ENCODE data around the gene HP1BP3. TPM values are rescaled to one million over a fixed set of nuclear protein-coding genes. Genes with fewer than 3 reads are reported as not detected.

The HP1BP3 gene
- total RNA-seq, 2 donors from 2014 or later, result 90.8 to 201 TPM

- Histone ChIP-seq H3K9me3 (no peaks in the 10 kb centered on the region), H3K27ac (no peak overlapping the region), H3K36me3 (replicated peaks in 1 of 2; ENCODE audit: insufficient read depth in 1 of 2, low read depth in 2 of 2) (no peaks in the 10 kb centered on the region), H3K27me3 (peaks cover 0 to 3% of the 10 kb centered on the region in 2 donors), H3K4me3 (peak overlapping the region; percentile 18 to 25), H3K4me1 (peaks cover 24% of the 10 kb centered on the region)
- ATAC-seq, result peak; percentile 52
- no peak for TF ChIP-seq POLR2A (IDR thresholded peaks at IDR 0.05)
- TF ChIP-seq CTCF (IDR thresholded peaks at IDR 0.05), result no peak
- peak; percentile 33 to 65 (median 43) for DNase-seq
- intact Hi-C loops (cut with DNase I), result no loop called here
- 0 to 1% methylated on average over 3 to 35 of the region's 55 CpGs for WGBS, 2 donors
Observed at GRCh38 chr1:20732071-20732587, 55.0 kb downstream of the HP1BP3 start.

DNA sequence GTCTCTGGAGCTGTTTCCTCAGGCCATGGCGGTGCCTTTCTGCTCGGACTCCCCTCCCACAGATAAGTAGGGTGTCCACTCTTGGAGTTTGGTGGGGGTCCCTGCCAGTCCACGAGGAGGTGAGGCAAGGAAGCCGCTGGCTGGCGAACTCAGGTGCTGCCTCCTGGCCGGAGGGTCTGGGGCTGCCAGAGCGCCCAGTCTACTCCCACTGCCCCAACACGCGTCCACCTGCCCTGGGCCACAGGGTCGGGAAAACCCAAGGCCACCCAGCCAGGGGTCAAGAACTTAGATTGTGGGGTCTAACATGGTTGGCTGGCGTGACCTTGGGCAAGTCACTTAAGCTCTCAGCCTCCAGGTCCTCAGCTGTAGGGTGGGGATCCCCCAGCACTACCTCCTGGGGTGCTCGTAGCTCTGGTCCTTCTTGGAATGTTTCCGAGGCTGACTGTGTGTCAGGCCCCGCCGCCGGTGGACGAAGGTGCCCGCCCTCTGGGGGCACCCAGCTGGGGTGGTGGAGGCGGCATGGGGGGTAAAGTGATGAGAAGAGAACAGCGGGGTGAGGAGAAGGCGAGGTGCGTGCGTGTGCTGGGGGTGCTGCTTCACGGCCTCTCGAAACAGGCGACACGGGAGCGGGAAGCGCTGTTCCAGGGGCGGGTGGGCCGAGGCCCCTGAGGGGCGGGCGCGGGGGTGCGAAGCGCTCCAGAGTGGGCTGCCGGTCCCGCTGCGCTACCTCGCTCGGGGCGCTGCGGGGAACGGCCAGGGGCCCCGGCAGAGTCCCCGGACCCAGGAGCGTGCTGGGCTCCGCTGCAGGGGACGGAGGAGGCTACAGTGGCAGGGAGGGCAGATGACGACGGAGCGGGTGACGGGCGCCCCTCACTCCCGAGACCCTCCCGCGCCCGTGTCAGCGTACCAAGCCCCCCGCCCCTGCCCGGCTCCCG is 55.8 kb downstream of the HP1BP3 start:
- no peak for DNase-seq
- Histone ChIP-seq H3K4me1 (peaks cover 24% of the 10 kb centered on the region), H3K9me3 (no peaks in the 10 kb centered on the region), H3K4me3 (no peak overlapping the region), H3K36me3 (replicated peaks in 1 of 2; ENCODE audit: insufficient read depth in 1 of 2, low read depth in 2 of 2) (no peaks in the 10 kb centered on the region), H3K27me3 (peaks cover 0 to 3% of the 10 kb centered on the region in 2 donors), H3K27ac (no peak overlapping the region)
- WGBS, 2 donors, result 12 to 15% methylated on average over 19 to 57 of the region's 62 CpGs
- no peak for TF ChIP-seq CTCF (IDR thresholded peaks at IDR 0.05)
- no peak for TF ChIP-seq POLR2A (IDR thresholded peaks at IDR 0.05)
- no peak for ATAC-seq
- intact Hi-C loops (cut with DNase I), result no loop called here

DNA sequence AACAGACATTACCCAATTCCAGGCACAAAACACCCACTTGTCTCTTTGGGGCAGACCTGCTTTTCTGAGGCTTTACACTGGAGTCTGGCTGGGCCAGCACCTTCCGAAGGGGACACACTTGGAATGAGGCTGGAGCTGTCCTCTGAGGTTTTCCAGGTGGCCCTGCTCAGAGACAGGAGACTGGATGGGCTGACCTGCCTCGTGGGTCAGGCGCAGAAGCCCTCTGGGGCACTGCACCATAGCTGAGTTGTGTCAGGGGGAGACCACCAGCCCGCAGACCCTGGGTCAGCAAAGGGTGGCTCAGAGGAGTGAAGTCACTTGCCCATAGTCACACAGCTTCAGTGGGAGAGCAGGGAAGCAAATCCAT is 56.4 kb downstream of the HP1BP3 start:
- Histone ChIP-seq H3K9me3 (no peaks in the 10 kb centered on the region), H3K27ac (no peak overlapping the region), H3K4me3 (no peak overlapping the region), H3K4me1 (peaks cover 24% of the 10 kb centered on the region), H3K36me3 (replicated peaks in 1 of 2; ENCODE audit: insufficient read depth in 1 of 2, low read depth in 2 of 2) (no peaks in the 10 kb centered on the region), H3K27me3 (peaks cover 0 to 3% of the 10 kb centered on the region in 2 donors)
- TF ChIP-seq CTCF (IDR thresholded peaks at IDR 0.05) (no peak), POLR2A (IDR thresholded peaks at IDR 0.05) (no peak)
- ATAC-seq (no peak), DNase-seq (no peak)
- intact Hi-C loops (cut with DNase I), result no loop called here
- 20 to 44% methylated on average over 1 to 4 of the region's 4 CpGs for WGBS, 2 donors

GRCh38 chr1:20729990-20730689 is 57.0 kb downstream of the HP1BP3 start:
- TF ChIP-seq CTCF (IDR thresholded peaks at IDR 0.05) (no peak), POLR2A (IDR thresholded peaks at IDR 0.05) (no peak)
- intact Hi-C loops (cut with DNase I), result no loop called here
- H3K4me1 ChIP-seq, result peaks cover 24% of the 10 kb centered on the region
- 19 to 30% methylated on average over 18 to 19 of the region's 19 CpGs for WGBS, 2 donors
- H3K4me3 ChIP-seq, result no peak overlapping the region
- no peaks in the 10 kb centered on the region for H3K36me3 ChIP-seq (replicated peaks in 1 of 2; ENCODE audit: insufficient read depth in 1 of 2, low read depth in 2 of 2)
- no peak overlapping the region for H3K27ac ChIP-seq
- peaks cover 0 to 3% of the 10 kb centered on the region in 2 donors for H3K27me3 ChIP-seq
- DNase-seq, result no peak
- ATAC-seq, result no peak
- H3K9me3 ChIP-seq, result no peaks in the 10 kb centered on the region
